ENCODE measurements around the gene TEAD1.

TEAD1 gene

DNA sequence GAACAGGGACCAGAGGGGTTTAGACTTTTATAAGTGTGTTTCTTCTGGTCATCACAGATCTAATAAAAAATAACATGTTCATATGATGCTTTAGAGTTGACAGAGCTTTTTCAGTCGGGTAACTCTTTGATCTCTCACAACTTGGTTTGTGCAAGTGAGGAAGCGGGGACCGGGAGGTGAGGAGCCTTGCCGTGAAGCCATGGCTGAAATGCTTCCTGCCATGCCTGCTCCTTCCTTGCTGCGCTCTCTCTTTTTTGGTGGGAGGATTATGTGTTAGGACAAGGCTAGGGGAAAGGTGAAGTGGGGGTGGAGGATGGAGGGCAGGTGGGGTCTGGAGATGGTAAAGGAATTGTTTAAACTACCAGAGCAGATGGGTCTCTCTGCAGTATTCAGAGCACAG is 23.8 kb downstream of the TEAD1 start:
- no peak overlapping the region for H2AFZ ChIP-seq (ENCODE audit: low read length)
- no peaks in the 10 kb centered on the region for H3K9me3 ChIP-seq (replicated peaks in 1 of 2; ENCODE audit: control insufficient read depth in 2 of 2, insufficient read depth in 1 of 2, low read depth in 1 of 2, low read length in 2 of 2)
- WGBS, 2 donors (ENCODE audit: extremely low coverage in 2 of 2, insufficient read length in 2 of 2, insufficient replicate concordance in 1 of 2) = no CpG with 5 or more reads among the region's 5 CpGs
- no peak overlapping the region for H3K4me2 ChIP-seq (ENCODE audit: insufficient read depth, low read length, poor library complexity, severe bottlenecking)
- H2AK5ac ChIP-seq (ENCODE audit: low read depth, low read length) = no peak overlapping the region
- no peaks in the 10 kb centered on the region for H3K79me1 ChIP-seq (ENCODE audit: low read depth, low read length)
- H3K18ac ChIP-seq (ENCODE audit: low read length) = peak overlapping the region; percentile 30
- H3K27me3 ChIP-seq (ENCODE audit: control insufficient read depth in 3 of 3, insufficient read depth in 3 of 3, low read depth in 1 of 3, low read length in 3 of 3) = no peaks in the 10 kb centered on the region
- H2BK15ac ChIP-seq (ENCODE audit: low read length) = no peak overlapping the region
- peaks cover 0 to 14% of the 10 kb centered on the region in 2 donors for H3K36me3 ChIP-seq (replicated peaks in 1 of 2; ENCODE audit: control insufficient read depth in 2 of 2, insufficient read depth in 2 of 2, low read length in 2 of 2)
- no peak for DNase-seq (ENCODE audit: low spot score)
- H3K14ac ChIP-seq (ENCODE audit: low read length) = no peak overlapping the region
- no peak overlapping the region for H3K9ac ChIP-seq (ENCODE audit: low read depth, low read length, poor library complexity)
- no peak overlapping the region for H2BK12ac ChIP-seq (ENCODE audit: low read length)
- H3K4me3 ChIP-seq (ENCODE audit: low read length in 2 of 2) = peak overlapping the region in 1 of 2 donors; percentile 46
- H3K4ac ChIP-seq (ENCODE audit: low read length) = no peak overlapping the region
- no peak overlapping the region for H4K8ac ChIP-seq (ENCODE audit: low read depth, low read length)
- no peak overlapping the region for H2BK5ac ChIP-seq (ENCODE audit: low read length)
- no peak overlapping the region for H4K91ac ChIP-seq (ENCODE audit: low read depth, low read length, poor library complexity)
- H3K4me1 ChIP-seq (ENCODE audit: control insufficient read depth in 2 of 2, insufficient read depth in 1 of 2, low read depth in 1 of 2, low read length in 2 of 2) = peaks cover 30 to 37% of the 10 kb centered on the region in 2 donors
- H3K23ac ChIP-seq (ENCODE audit: low read depth, low read length, poor library complexity) = no peak overlapping the region
- H3K27ac ChIP-seq (replicated peaks; ENCODE audit: low read length) = no peak overlapping the region
- H2BK120ac ChIP-seq (ENCODE audit: low read depth, low read length) = no peak overlapping the region

DNA sequence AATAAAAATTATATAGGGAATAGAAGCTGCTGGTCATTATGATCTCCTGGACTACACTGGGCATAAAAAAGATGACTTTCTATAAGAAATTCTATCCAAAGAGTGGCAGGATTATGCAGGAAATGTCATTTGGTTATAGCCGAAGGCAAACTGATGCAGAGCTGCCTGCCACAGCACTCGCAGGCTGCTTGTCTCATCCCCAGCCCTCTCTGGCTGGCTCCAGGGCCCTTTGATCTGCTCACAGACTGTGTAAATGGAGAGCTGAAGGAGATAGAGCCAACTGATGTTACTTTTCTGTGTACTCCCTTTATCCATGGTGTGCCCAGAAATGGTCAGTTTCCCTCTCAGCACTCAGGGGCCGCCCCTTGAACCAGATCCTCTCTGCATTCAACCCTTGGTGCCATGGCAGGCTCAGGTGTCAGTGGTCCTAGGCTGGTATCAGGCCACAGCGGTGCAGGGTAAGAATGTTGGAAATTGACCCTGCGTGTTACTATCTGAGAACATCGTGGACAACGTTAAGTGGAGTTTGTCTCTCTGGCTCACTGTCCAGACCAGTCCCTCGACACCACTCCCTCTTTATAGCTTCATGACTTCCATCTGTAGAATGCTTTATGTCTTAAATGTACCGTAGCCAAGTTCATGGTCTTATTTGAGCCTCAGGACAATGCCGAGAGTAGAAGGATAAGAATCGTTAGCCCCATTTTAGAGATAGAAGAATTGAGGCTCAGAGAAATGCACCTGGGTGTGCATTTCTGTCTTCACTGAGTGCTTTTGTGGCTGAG is 27.8 kb downstream of the TEAD1 start:
- no CpG with 5 or more reads among the region's 11 CpGs for WGBS, 2 donors (ENCODE audit: extremely low coverage in 2 of 2, insufficient read length in 2 of 2, insufficient replicate concordance in 1 of 2)
- H3K27ac ChIP-seq (replicated peaks; ENCODE audit: low read length) = no peak overlapping the region

DNA sequence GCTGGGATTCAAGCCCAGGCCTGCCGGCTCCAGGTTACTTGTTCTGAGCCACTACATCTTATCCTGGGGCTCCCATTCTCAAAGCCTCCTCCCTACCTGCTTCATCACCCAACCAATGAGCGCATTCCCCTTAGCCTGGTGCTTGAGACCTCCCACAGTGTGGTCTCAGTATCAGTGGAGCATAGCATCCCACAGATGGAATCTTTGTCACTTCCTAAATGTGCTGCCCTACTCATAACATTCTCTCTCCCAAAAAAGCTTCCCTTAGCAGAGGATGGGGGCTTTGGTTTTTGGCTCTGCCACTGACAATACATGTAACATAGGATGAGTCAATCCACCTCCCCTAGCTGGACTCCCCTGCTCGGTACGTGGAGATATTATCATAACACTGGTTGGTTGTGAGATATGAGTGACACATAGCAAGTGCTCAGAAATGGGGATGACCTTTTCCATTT is 28.8 kb downstream of the TEAD1 start:
- no peak for DNase-seq (ENCODE audit: low spot score)
- no peak overlapping the region for H3K9ac ChIP-seq (ENCODE audit: low read depth, low read length, poor library complexity)
- no peak overlapping the region for H3K4me3 ChIP-seq (ENCODE audit: low read length in 2 of 2)
- H3K23ac ChIP-seq (ENCODE audit: low read depth, low read length, poor library complexity) = no peak overlapping the region
- H3K14ac ChIP-seq (ENCODE audit: low read length) = no peak overlapping the region
- H3K4ac ChIP-seq (ENCODE audit: low read length) = no peak overlapping the region
- no peak overlapping the region for H3K18ac ChIP-seq (ENCODE audit: low read length)
- H2BK15ac ChIP-seq (ENCODE audit: low read length) = no peak overlapping the region
- no peak overlapping the region for H2AK5ac ChIP-seq (ENCODE audit: low read depth, low read length)
- H3K4me1 ChIP-seq (ENCODE audit: control insufficient read depth in 2 of 2, insufficient read depth in 1 of 2, low read depth in 1 of 2, low read length in 2 of 2) = peaks cover 4 to 22% of the 10 kb centered on the region in 2 donors
- WGBS, 2 donors (ENCODE audit: extremely low coverage in 2 of 2, insufficient read length in 2 of 2, insufficient replicate concordance in 1 of 2) = no CpG with 5 or more reads among the region's 4 CpGs
- no peak overlapping the region for H2BK12ac ChIP-seq (ENCODE audit: low read length)
- H3K27ac ChIP-seq (replicated peaks; ENCODE audit: low read length) = no peak overlapping the region
- H4K8ac ChIP-seq (ENCODE audit: low read depth, low read length) = no peak overlapping the region
- H3K4me2 ChIP-seq (ENCODE audit: insufficient read depth, low read length, poor library complexity, severe bottlenecking) = no peak overlapping the region
- H3K79me1 ChIP-seq (ENCODE audit: low read depth, low read length) = peaks cover 7% of the 10 kb centered on the region
- peaks cover 6 to 45% of the 10 kb centered on the region in 2 donors for H3K36me3 ChIP-seq (replicated peaks in 1 of 2; ENCODE audit: control insufficient read depth in 2 of 2, insufficient read depth in 2 of 2, low read length in 2 of 2)
- H2BK5ac ChIP-seq (ENCODE audit: low read length) = no peak overlapping the region
- H3K27me3 ChIP-seq (ENCODE audit: control insufficient read depth in 3 of 3, insufficient read depth in 3 of 3, low read depth in 1 of 3, low read length in 3 of 3) = no peaks in the 10 kb centered on the region
- no peak overlapping the region for H2BK120ac ChIP-seq (ENCODE audit: low read depth, low read length)
- H2AFZ ChIP-seq (ENCODE audit: low read length) = no peak overlapping the region
- no peak overlapping the region for H4K91ac ChIP-seq (ENCODE audit: low read depth, low read length, poor library complexity)
- H3K9me3 ChIP-seq (replicated peaks in 1 of 2; ENCODE audit: control insufficient read depth in 2 of 2, insufficient read depth in 1 of 2, low read depth in 1 of 2, low read length in 2 of 2) = no peaks in the 10 kb centered on the region

More for the DNA sequence above, 27.8 kb downstream of the TEAD1 start:
- H3K23ac ChIP-seq (ENCODE audit: low read depth, low read length, poor library complexity) = no peak overlapping the region
- H4K91ac ChIP-seq (ENCODE audit: low read depth, low read length, poor library complexity) = no peak overlapping the region
- H2AK5ac ChIP-seq (ENCODE audit: low read depth, low read length) = no peak overlapping the region
- H3K9me3 ChIP-seq (replicated peaks in 1 of 2; ENCODE audit: control insufficient read depth in 2 of 2, insufficient read depth in 1 of 2, low read depth in 1 of 2, low read length in 2 of 2) = no peaks in the 10 kb centered on the region
- no peaks in the 10 kb centered on the region for H3K27me3 ChIP-seq (ENCODE audit: control insufficient read depth in 3 of 3, insufficient read depth in 3 of 3, low read depth in 1 of 3, low read length in 3 of 3)
- no peak overlapping the region for H3K4me2 ChIP-seq (ENCODE audit: insufficient read depth, low read length, poor library complexity, severe bottlenecking)
- no peak overlapping the region for H4K8ac ChIP-seq (ENCODE audit: low read depth, low read length)
- H2BK120ac ChIP-seq (ENCODE audit: low read depth, low read length) = no peak overlapping the region
- H3K79me1 ChIP-seq (ENCODE audit: low read depth, low read length) = peaks cover 6% of the 10 kb centered on the region
- H3K4me1 ChIP-seq (ENCODE audit: control insufficient read depth in 2 of 2, insufficient read depth in 1 of 2, low read depth in 1 of 2, low read length in 2 of 2) = peaks cover 4 to 18% of the 10 kb centered on the region in 2 donors
- H3K14ac ChIP-seq (ENCODE audit: low read length) = no peak overlapping the region
- no peak overlapping the region for H2BK5ac ChIP-seq (ENCODE audit: low read length)
- no peak for DNase-seq (ENCODE audit: low spot score)
- H3K4ac ChIP-seq (ENCODE audit: low read length) = no peak overlapping the region
- no peak overlapping the region for H3K18ac ChIP-seq (ENCODE audit: low read length)
- H3K36me3 ChIP-seq (replicated peaks in 1 of 2; ENCODE audit: control insufficient read depth in 2 of 2, insufficient read depth in 2 of 2, low read length in 2 of 2) = peaks cover 6 to 39% of the 10 kb centered on the region in 2 donors
- H3K9ac ChIP-seq (ENCODE audit: low read depth, low read length, poor library complexity) = no peak overlapping the region
- H2BK15ac ChIP-seq (ENCODE audit: low read length) = no peak overlapping the region
- no peak overlapping the region for H2BK12ac ChIP-seq (ENCODE audit: low read length)
- no peak overlapping the region for H3K4me3 ChIP-seq (ENCODE audit: low read length in 2 of 2)
- H2AFZ ChIP-seq (ENCODE audit: low read length) = no peak overlapping the region

DNA sequence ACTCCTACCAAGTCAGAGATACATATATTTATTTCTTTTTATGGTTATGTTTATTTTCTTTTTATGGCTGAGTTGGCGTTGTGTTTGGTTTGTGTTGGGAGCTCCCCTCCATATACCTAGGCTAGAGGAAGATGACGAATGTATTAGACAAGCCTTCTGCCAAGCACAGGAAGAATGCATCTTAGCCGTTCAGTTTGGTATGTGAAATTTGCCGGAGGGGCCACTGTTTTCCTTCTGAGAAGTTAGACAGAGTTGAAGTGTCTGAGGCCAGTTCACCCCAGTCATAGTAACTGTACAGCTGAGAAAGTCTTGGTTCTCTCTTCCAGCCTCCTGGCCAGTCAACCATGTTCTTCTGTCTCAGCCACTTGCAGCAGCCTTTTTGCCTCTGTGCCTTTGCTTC is 29.8 kb downstream of the TEAD1 start:
- H3K14ac ChIP-seq (ENCODE audit: low read length) = no peak overlapping the region
- no peak overlapping the region for H3K4me2 ChIP-seq (ENCODE audit: insufficient read depth, low read length, poor library complexity, severe bottlenecking)
- DNase-seq (ENCODE audit: low spot score) = no peak
- WGBS, 2 donors (ENCODE audit: extremely low coverage in 2 of 2, insufficient read length in 2 of 2, insufficient replicate concordance in 1 of 2) = no CpG with 5 or more reads among the region's 4 CpGs
- no peak overlapping the region for H3K27ac ChIP-seq (replicated peaks; ENCODE audit: low read length)
- H2AFZ ChIP-seq (ENCODE audit: low read length) = no peak overlapping the region
- H2BK120ac ChIP-seq (ENCODE audit: low read depth, low read length) = no peak overlapping the region
- peaks cover 2 to 21% of the 10 kb centered on the region in 2 donors for H3K4me1 ChIP-seq (ENCODE audit: control insufficient read depth in 2 of 2, insufficient read depth in 1 of 2, low read depth in 1 of 2, low read length in 2 of 2)
- no peak overlapping the region for H2BK15ac ChIP-seq (ENCODE audit: low read length)
- no peak overlapping the region for H2BK12ac ChIP-seq (ENCODE audit: low read length)
- no peak overlapping the region for H3K9ac ChIP-seq (ENCODE audit: low read depth, low read length, poor library complexity)
- no peak overlapping the region for H4K91ac ChIP-seq (ENCODE audit: low read depth, low read length, poor library complexity)
- H3K18ac ChIP-seq (ENCODE audit: low read length) = no peak overlapping the region
- no peaks in the 10 kb centered on the region for H3K27me3 ChIP-seq (ENCODE audit: control insufficient read depth in 3 of 3, insufficient read depth in 3 of 3, low read depth in 1 of 3, low read length in 3 of 3)
- H3K4me3 ChIP-seq (ENCODE audit: low read length in 2 of 2) = no peak overlapping the region
- H2BK5ac ChIP-seq (ENCODE audit: low read length) = no peak overlapping the region
- H3K9me3 ChIP-seq (replicated peaks in 1 of 2; ENCODE audit: control insufficient read depth in 2 of 2, insufficient read depth in 1 of 2, low read depth in 1 of 2, low read length in 2 of 2) = no peaks in the 10 kb centered on the region
- H3K23ac ChIP-seq (ENCODE audit: low read depth, low read length, poor library complexity) = no peak overlapping the region
- no peak overlapping the region for H2AK5ac ChIP-seq (ENCODE audit: low read depth, low read length)
- H3K4ac ChIP-seq (ENCODE audit: low read length) = no peak overlapping the region
- H3K79me1 ChIP-seq (ENCODE audit: low read depth, low read length) = peaks cover 9% of the 10 kb centered on the region
- peaks cover 6 to 51% of the 10 kb centered on the region in 2 donors for H3K36me3 ChIP-seq (replicated peaks in 1 of 2; ENCODE audit: control insufficient read depth in 2 of 2, insufficient read depth in 2 of 2, low read length in 2 of 2)
- H4K8ac ChIP-seq (ENCODE audit: low read depth, low read length) = no peak overlapping the region

Measured in neuronal stem cell (in vitro differentiated cells).